Sigmoid colon (tissue), 7 donors: Measurements from ENCODE around the gene CASP2. TPM values are rescaled to one million over a fixed set of nuclear protein-coding genes. Genes with fewer than 3 reads are reported as not detected.

Experiments used
- DNase-seq: peaks from one replicate; pipeline ENCODE4 v3.0.0-alpha.2; 2019
- H3K27ac ChIP-seq, 4 donors: fragments of 200-600 bp; sonication (generic); one replicate each; pipeline ENCODE4 v1.5.1; 2016 to 2019; ENCODE audit warnings: mild to moderate bottlenecking in 1 of 4
- H3K27me3 ChIP-seq, 3 donors: fragments of 200-600 bp; sonication (generic); one replicate each; pipeline ENCODE4 v1.5.1; 2019; ENCODE audit warnings: mild to moderate bottlenecking in 1 of 3
- H3K36me3 ChIP-seq, 4 donors: fragments of 200-600 bp; sonication (generic); one replicate each; pipeline ENCODE4 v1.5.1; 2016 to 2019
- H3K4me1 ChIP-seq, 4 donors: fragments of 200-600 bp; sonication (generic); one replicate each; pipeline ENCODE4 v1.5.1; 2017 to 2019
- H3K4me3 ChIP-seq, 4 donors: fragments of 200-600 bp; sonication (generic); one replicate each; pipeline ENCODE4 v1.5.1; 2017 to 2019; ENCODE audit warnings: mild to moderate bottlenecking in 2 of 4, moderate library complexity in 1 of 4
- H3K9me3 ChIP-seq, 4 donors: fragments of 200-600 bp in 3 of 4; sonication (generic) in 3 of 4; one replicate each; pipeline versions ENCODE4 v1.5.1 to v1.6.1; 2013 to 2019
- CTCF ChIP-seq, 4 experiments: fragments of 450-650 bp in 3 of 4; fragments of 200-600 bp in 1 of 4; IDR thresholded peaks; one replicate each; pipeline ENCODE4 v1.5.1; 2016 to 2019; ENCODE audit warnings: antibody characterized with exemption in 4 of 4, mild to moderate bottlenecking in 3 of 4, moderate library complexity in 2 of 4
- EP300 ChIP-seq, 4 donors: sonication (generic); formaldehyde crosslinking; IDR thresholded peaks; one replicate each; pipeline ENCODE4 v1.6.1; 2017; ENCODE audit warnings: antibody characterized with exemption in 4 of 4
- POLR2A ChIP-seq, 2 donors: fragments of 450-650 bp; IDR thresholded peaks; one replicate each; pipeline ENCODE4 v1.6.1; 2016; ENCODE audit warnings: antibody characterized with exemption in 2 of 2, mild to moderate bottlenecking in 2 of 2, moderate library complexity in 2 of 2
- POLR2AphosphoS5 ChIP-seq, 4 donors: sonication (generic); formaldehyde crosslinking; IDR thresholded peaks; one replicate each; pipeline ENCODE4 v1.6.1; 2017; ENCODE audit warnings: antibody characterized with exemption in 4 of 4
- WGBS, 2 donors: extraction: QIAGEN DNeasy Blood & Tissue Kit; methylation state at CpG; one replicate each; pipeline ENCODE4 v1.1.7; 2013; 5-methylcytosine and 5-hydroxymethylcytosine counted together
- intact Hi-C: fragments of 100-400 bp; cut with DNase I; formaldehyde crosslinking; loops from one replicate; pipeline ENCODE4 v1.15.1; 2023
- polyA plus RNA-seq, 3 donors: library from polyadenylated mRNA; stranded (reverse); fragments of 200-250 nt; gene quantifications; one replicate each; pipeline ENCODE4 v1.2.3, GENCODE V29; 2013
- total RNA-seq, 4 donors: library from RNA; depleted of rRNA; stranded (reverse); fragments of >200 nt; gene quantifications; one replicate each; pipeline ENCODE4 v1.1.0, GENCODE V29; 2016
- donor health status: healthy with polysubstance abuse.
- donor health status: Bipolar disorder and iron deficiency.
- donor health status: healthy.

Gene CASP2
- total and polyA plus RNA-seq, 7 donors, result 6.0 to 16.2 (median 7.2) TPM

GRCh38 chr7:143299840-143300239 is 11.7 kb downstream of the CASP2 start:
- WGBS, 2 donors, result 40 to 68% methylated on average over 8 of the region's 8 CpGs
- Histone ChIP-seq H3K27ac (no peak overlapping the region), H3K27me3 (no peaks in the 10 kb centered on the region), H3K4me3 (no peak overlapping the region), H3K36me3 (peaks cover 21 to 100% (median 54%) of the 10 kb centered on the region in 4 donors), H3K4me1 (no peaks in the 10 kb centered on the region), H3K9me3 (no peaks in the 10 kb centered on the region)
- intact Hi-C loops, result loop anchor here (5.0 kb wide), 1 partner anchor 117 kb away; no protein-coding TSS in a partner anchor
- no peak for DNase-seq
- peak in 2 of 4 experiments; percentile 26 to 51 for TF ChIP-seq CTCF (IDR thresholded peaks at IDR 0.05)
- TF ChIP-seq EP300 (IDR thresholded peaks at IDR 0.05), result no peak
- no peak for TF ChIP-seq POLR2A (IDR thresholded peaks at IDR 0.05)

GRCh38 chr7:143300959-143301935 is 13.1 kb downstream of the CASP2 start:
- Histone ChIP-seq H3K4me3 (no peak overlapping the region), H3K36me3 (peaks cover 28 to 98% (median 49%) of the 10 kb centered on the region in 4 donors), H3K4me1 (no peaks in the 10 kb centered on the region), H3K27ac (no peak overlapping the region), H3K9me3 (no peaks in the 10 kb centered on the region), H3K27me3 (no peaks in the 10 kb centered on the region)
- intact Hi-C loops, result loop anchor here (5.0 kb wide), 1 partner anchor 116 kb away; no protein-coding TSS in a partner anchor
- DNase-seq, result no peak
- 33 to 52% methylated on average over 8 of the region's 8 CpGs for WGBS, 2 donors
- TF ChIP-seq POLR2AphosphoS5 (IDR thresholded peaks at IDR 0.05) (no peak), POLR2A (IDR thresholded peaks at IDR 0.05) (no peak), CTCF (IDR thresholded peaks at IDR 0.05) (no peak), EP300 (IDR thresholded peaks at IDR 0.05) (no peak)

GRCh38 chr7:143303733-143304132 is 15.6 kb downstream of the CASP2 start:
- peaks cover 28 to 93% (median 43%) of the 10 kb centered on the region in 4 donors for H3K36me3 ChIP-seq
- H3K27ac ChIP-seq, result no peak overlapping the region
- DNase-seq, result no peak
- no peaks in the 10 kb centered on the region for H3K27me3 ChIP-seq
- H3K4me1 ChIP-seq, result no peaks in the 10 kb centered on the region
- no peak overlapping the region for H3K4me3 ChIP-seq
- 96 to 97% methylated on average over 10 of the region's 10 CpGs for WGBS, 2 donors
- intact Hi-C loops, result loop anchor here (2.0 to 5.0 kb wide), 2 partner anchors 63 to 114 kb away; no protein-coding TSS in a partner anchor
- TF ChIP-seq POLR2AphosphoS5 (IDR thresholded peaks at IDR 0.05) (no peak), CTCF (IDR thresholded peaks at IDR 0.05) (no peak)
- no peaks in the 10 kb centered on the region for H3K9me3 ChIP-seq

- H3K36me3 ChIP-seq, result peaks cover 24 to 81% (median 38%) of the 10 kb centered on the region in 4 donors
- no peaks in the 10 kb centered on the region for H3K4me1 ChIP-seq
- DNase-seq, result no peak
- no peaks in the 10 kb centered on the region for H3K27me3 ChIP-seq
- WGBS, 2 donors, result 82 to 89% methylated on average over 6 of the region's 6 CpGs
- intact Hi-C loops, result loop anchor here (2.0 to 5.0 kb wide), 2 partner anchors 64 to 112 kb away; no protein-coding TSS in a partner anchor
- TF ChIP-seq CTCF (IDR thresholded peaks at IDR 0.05), result no peak
- TF ChIP-seq POLR2AphosphoS5 (IDR thresholded peaks at IDR 0.05), result no peak
- TF ChIP-seq POLR2A (IDR thresholded peaks at IDR 0.05), result no peak
- no peak for TF ChIP-seq EP300 (IDR thresholded peaks at IDR 0.05)
- no peak overlapping the region for H3K27ac ChIP-seq
- no peak overlapping the region for H3K4me3 ChIP-seq
- no peaks in the 10 kb centered on the region for H3K9me3 ChIP-seq
Observed at GRCh38 chr7:143304938-143305337, 16.8 kb downstream of the CASP2 start.
